RWPE2 (cell line): ENCODE data around the gene UVRAG.

Experiments
- ATAC-seq: fragments of 200-7000 bp; cut with Tn5 transposase; 3 replicates; pipeline ENCODE4 v1.9.1; 2021; ENCODE audit warnings: low read depth
- DNase-seq: peaks from one replicate; pipeline ENCODE4 v3.0.0-alpha.2; 2020; ENCODE audit warnings: low spot score
- H3K27ac ChIP-seq: fragments of 450-650 bp; 2 replicates; pipeline ENCODE4 v1.5.1; 2017; ENCODE audit warnings: mild to moderate bottlenecking; ENCODE audit not compliant: poor library complexity, severe bottlenecking
- H3K27me3 ChIP-seq: fragments of 250-450 bp; sonication (Bioruptor Pico); 2 replicates; pipeline ENCODE4 v1.5.1; 2021; ENCODE audit warnings: mild to moderate bottlenecking, moderate library complexity; ENCODE audit not compliant: insufficient read depth, poor library complexity, severe bottlenecking
- H3K36me3 ChIP-seq: fragments of 250-450 bp; sonication (Bioruptor Pico); 2 replicates; pipeline ENCODE4 v1.5.1; 2020; ENCODE audit warnings: low read depth, mild to moderate bottlenecking, moderate library complexity
- H3K4me1 ChIP-seq: fragments of 250-450 bp; sonication (Bioruptor Pico); 2 replicates; pipeline ENCODE4 v1.5.1; 2021; ENCODE audit warnings: mild to moderate bottlenecking, moderate library complexity; ENCODE audit not compliant: insufficient read depth, poor library complexity, severe bottlenecking
- H3K4me3 ChIP-seq: fragments of 250-450 bp; sonication (Bioruptor Pico); 2 replicates; pipeline ENCODE4 v1.5.1; 2021; ENCODE audit warnings: mild to moderate bottlenecking, moderate library complexity; ENCODE audit not compliant: severe bottlenecking
- H3K9me3 ChIP-seq: fragments of 250-450 bp; sonication (Bioruptor Pico); 2 replicates; pipeline ENCODE4 v1.5.1; 2021; ENCODE audit warnings: mild to moderate bottlenecking, moderate library complexity; ENCODE audit not compliant: severe bottlenecking
- TF ChIP-seq, protein P1 (sequence below): fragments of 450-650 bp; IDR thresholded peaks from one replicate; pipeline ENCODE4 v1.5.1; 2017; ENCODE audit warnings: mild to moderate bottlenecking, moderate library complexity; ENCODE audit not compliant: poor library complexity, severe bottlenecking

Gene UVRAG

DNA sequence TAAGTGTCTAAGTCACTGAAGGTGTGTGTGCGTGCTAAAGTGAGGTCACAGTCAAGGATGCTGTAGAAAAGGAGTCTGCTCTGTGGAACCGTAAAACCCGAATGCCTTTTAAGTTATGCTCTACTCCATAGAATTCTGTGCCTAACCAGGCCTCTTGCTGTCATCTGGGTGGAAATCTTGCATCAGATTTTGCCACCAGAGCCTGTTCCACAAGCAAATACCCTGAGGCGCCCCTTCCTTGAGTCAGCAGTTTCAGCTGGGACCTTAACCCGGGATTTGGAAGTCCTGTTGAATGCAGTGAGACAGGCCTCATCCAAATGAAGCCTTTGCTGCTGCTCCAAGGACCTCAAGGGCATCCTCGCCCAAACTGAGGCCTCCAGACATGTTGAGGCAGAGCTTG, 281.5 kb downstream of the UVRAG start:
- Histone ChIP-seq H3K27me3 (no peaks in the 10 kb centered on the region), H3K4me1 (no peaks in the 10 kb centered on the region), H3K9me3 (no peaks in the 10 kb centered on the region), H3K36me3 (no peaks in the 10 kb centered on the region), H3K27ac (no peak overlapping the region), H3K4me3 (no peak overlapping the region)
- DNase-seq (no peak), ATAC-seq (no peak)
- TF ChIP-seq, protein P1, sequence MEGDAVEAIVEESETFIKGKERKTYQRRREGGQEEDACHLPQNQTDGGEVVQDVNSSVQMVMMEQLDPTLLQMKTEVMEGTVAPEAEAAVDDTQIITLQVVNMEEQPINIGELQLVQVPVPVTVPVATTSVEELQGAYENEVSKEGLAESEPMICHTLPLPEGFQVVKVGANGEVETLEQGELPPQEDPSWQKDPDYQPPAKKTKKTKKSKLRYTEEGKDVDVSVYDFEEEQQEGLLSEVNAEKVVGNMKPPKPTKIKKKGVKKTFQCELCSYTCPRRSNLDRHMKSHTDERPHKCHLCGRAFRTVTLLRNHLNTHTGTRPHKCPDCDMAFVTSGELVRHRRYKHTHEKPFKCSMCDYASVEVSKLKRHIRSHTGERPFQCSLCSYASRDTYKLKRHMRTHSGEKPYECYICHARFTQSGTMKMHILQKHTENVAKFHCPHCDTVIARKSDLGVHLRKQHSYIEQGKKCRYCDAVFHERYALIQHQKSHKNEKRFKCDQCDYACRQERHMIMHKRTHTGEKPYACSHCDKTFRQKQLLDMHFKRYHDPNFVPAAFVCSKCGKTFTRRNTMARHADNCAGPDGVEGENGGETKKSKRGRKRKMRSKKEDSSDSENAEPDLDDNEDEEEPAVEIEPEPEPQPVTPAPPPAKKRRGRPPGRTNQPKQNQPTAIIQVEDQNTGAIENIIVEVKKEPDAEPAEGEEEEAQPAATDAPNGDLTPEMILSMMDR, result no peak

- H3K4me3 ChIP-seq, result no peak overlapping the region
- no peaks in the 10 kb centered on the region for H3K4me1 ChIP-seq
- no peaks in the 10 kb centered on the region for H3K27me3 ChIP-seq
- H3K36me3 ChIP-seq, result no peaks in the 10 kb centered on the region
- TF ChIP-seq, protein P1, result no peak
- no peak for DNase-seq
- H3K27ac ChIP-seq, result no peak overlapping the region
- no peak for ATAC-seq
- H3K9me3 ChIP-seq, result no peaks in the 10 kb centered on the region
Observed at GRCh38 chr11:76102802-76103201, 287.8 kb downstream of the UVRAG start.

GRCh38 chr11:76103460-76103859, 288.4 kb downstream of the UVRAG start:
- Histone ChIP-seq H3K4me1 (no peaks in the 10 kb centered on the region), H3K36me3 (no peaks in the 10 kb centered on the region), H3K9me3 (no peaks in the 10 kb centered on the region), H3K27me3 (no peaks in the 10 kb centered on the region), H3K4me3 (no peak overlapping the region), H3K27ac (no peak overlapping the region)
- TF ChIP-seq, protein P1, result no peak
- no peak for DNase-seq
- ATAC-seq, result no peak

GRCh38 chr11:76104285-76104684, 289.3 kb downstream of the UVRAG start:
- Histone ChIP-seq H3K4me1 (no peaks in the 10 kb centered on the region), H3K9me3 (no peaks in the 10 kb centered on the region), H3K27me3 (no peaks in the 10 kb centered on the region), H3K4me3 (no peak overlapping the region), H3K27ac (no peak overlapping the region), H3K36me3 (no peaks in the 10 kb centered on the region)
- no peak for ATAC-seq
- TF ChIP-seq, protein P1, result no peak
- DNase-seq, result no peak

DNA sequence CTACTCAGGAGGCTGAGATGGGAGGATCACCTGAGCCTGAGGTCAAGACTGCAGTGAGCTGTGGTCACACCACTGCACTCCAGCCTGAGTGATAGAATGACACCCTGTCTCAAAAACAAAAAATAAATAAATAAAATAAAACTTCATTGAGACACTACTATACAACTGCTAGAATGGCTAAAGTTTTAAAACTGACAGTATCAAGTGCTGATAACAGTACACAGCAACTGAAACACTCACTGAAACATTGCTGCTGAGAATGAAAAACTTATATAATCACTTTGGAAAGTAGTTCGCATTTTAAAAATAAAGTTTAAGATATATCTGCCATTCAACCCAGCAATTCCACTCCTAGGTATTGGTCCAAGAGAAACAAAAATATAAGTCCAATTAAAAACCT, 290.6 kb downstream of the UVRAG start:
- no peaks in the 10 kb centered on the region for H3K9me3 ChIP-seq
- ATAC-seq, result no peak
- no peaks in the 10 kb centered on the region for H3K4me1 ChIP-seq
- no peak for DNase-seq
- H3K27me3 ChIP-seq, result no peaks in the 10 kb centered on the region
- TF ChIP-seq, protein P1, result no peak
- no peak overlapping the region for H3K27ac ChIP-seq
- no peak overlapping the region for H3K4me3 ChIP-seq
- no peaks in the 10 kb centered on the region for H3K36me3 ChIP-seq
